H9 (cell line): ENCODE results near the gene ZIM2. TPM values are rescaled to one million over a fixed set of nuclear protein-coding genes. Genes with fewer than 3 reads are reported as not detected.

ENCODE experiments used
- DNase-seq: peaks from one replicate; pipeline ENCODE4 v3.0.0-alpha.2; 2017
- H2AFZ ChIP-seq: one replicate; pipeline ENCODE4 v1.6.1; 2013; ENCODE audit warnings: mild to moderate bottlenecking, low read length, control low read depth, moderate library complexity
- H2AK5ac ChIP-seq: 2 replicates; pipeline ENCODE4 v1.6.1; 2013; ENCODE audit warnings: low read length, control low read depth, mixed read lengths; ENCODE audit not compliant: insufficient read length
- H2BK120ac ChIP-seq: one replicate; pipeline ENCODE4 v1.6.1; 2013; ENCODE audit warnings: low read depth, mild to moderate bottlenecking, low read length, control low read depth, inconsistent platforms; ENCODE audit not compliant: poor library complexity, severe bottlenecking
- H2BK12ac ChIP-seq: 2 replicates; pipeline ENCODE4 v1.6.1; 2013; ENCODE audit warnings: low read length, control low read depth, mixed read lengths, low read depth; ENCODE audit not compliant: insufficient read length
- H2BK15ac ChIP-seq: 2 replicates; pipeline ENCODE4 v1.6.1; 2013; ENCODE audit warnings: low read depth, low read length, control low read depth
- H2BK20ac ChIP-seq: one replicate; pipeline ENCODE4 v1.6.1; 2013; ENCODE audit warnings: low read depth, mild to moderate bottlenecking, low read length, control low read depth, inconsistent platforms; ENCODE audit not compliant: poor library complexity, severe bottlenecking
- H2BK5ac ChIP-seq: 2 replicates; pipeline ENCODE4 v1.6.1; 2013; ENCODE audit warnings: low read length, control low read depth, mixed read lengths; ENCODE audit not compliant: insufficient read length
- H3K14ac ChIP-seq: 2 replicates; pipeline ENCODE4 v1.6.1; 2013; ENCODE audit warnings: low read length, control low read depth; ENCODE audit not compliant: insufficient read depth
- H3K18ac ChIP-seq: 2 replicates; pipeline ENCODE4 v1.6.1; 2013; ENCODE audit warnings: low read depth, mild to moderate bottlenecking, mixed read lengths, low read length, control low read depth; ENCODE audit not compliant: insufficient read length
- H3K23ac ChIP-seq: 2 replicates; pipeline ENCODE4 v1.6.1; 2013; ENCODE audit warnings: low read length, control low read depth, mixed read lengths, low read depth; ENCODE audit not compliant: insufficient read length
- H3K23me2 ChIP-seq: 2 replicates; pipeline ENCODE4 v1.6.1; 2013; ENCODE audit warnings: low read depth, mild to moderate bottlenecking, mixed read lengths, low read length, control low read depth; ENCODE audit not compliant: insufficient read length, poor library complexity, severe bottlenecking
- H3K27ac ChIP-seq: 2 replicates; pipeline ENCODE4 v1.5.1; 2013; ENCODE audit warnings: low read length, control low read depth, mixed read lengths, low read depth; ENCODE audit not compliant: insufficient read length
- H3K27me3 ChIP-seq: 2 replicates; pipeline ENCODE4 v1.6.1; 2013; ENCODE audit warnings: low read length, control low read depth, inconsistent platforms; ENCODE audit not compliant: insufficient read depth
- H3K4ac ChIP-seq: 2 replicates; pipeline ENCODE4 v1.6.1; 2013; ENCODE audit warnings: low read depth, mild to moderate bottlenecking, control low read depth, inconsistent platforms, low read length, moderate library complexity
- H3K4me1 ChIP-seq: 2 replicates; pipeline ENCODE4 v1.6.1; 2013; ENCODE audit warnings: low read length, control low read depth, inconsistent platforms; ENCODE audit not compliant: insufficient read depth
- H3K4me2 ChIP-seq: 2 replicates; pipeline ENCODE4 v1.6.1; 2013; ENCODE audit warnings: low read length, control low read depth, mixed read lengths; ENCODE audit not compliant: insufficient read length, insufficient read depth
- H3K56ac ChIP-seq: 2 replicates; pipeline ENCODE4 v1.6.1; 2013; ENCODE audit warnings: low read depth, mild to moderate bottlenecking, mixed read lengths, low read length, control low read depth; ENCODE audit not compliant: insufficient read length
- H3K79me1 ChIP-seq: 2 replicates; pipeline ENCODE4 v1.6.1; 2013; ENCODE audit warnings: low read depth, mild to moderate bottlenecking, moderate library complexity, low read length, control low read depth, inconsistent platforms; ENCODE audit not compliant: insufficient read depth, poor library complexity, severe bottlenecking
- H3K79me2 ChIP-seq: 2 replicates; pipeline ENCODE4 v1.6.1; 2013; ENCODE audit warnings: low read length, control low read depth, inconsistent platforms; ENCODE audit not compliant: insufficient read depth
- H3K9ac ChIP-seq: 2 replicates; pipeline ENCODE4 v1.6.1; 2013; ENCODE audit warnings: low read length, control low read depth, mixed read lengths; ENCODE audit not compliant: insufficient read length; ENCODE audit errors: extremely low read depth
- H3K9me3 ChIP-seq: one replicate; pipeline ENCODE4 v1.6.1; 2013; ENCODE audit warnings: low read depth, low read length, inconsistent platforms; ENCODE audit not compliant: control insufficient read depth
- H3T11ph ChIP-seq: one replicate; pipeline ENCODE4 v1.6.1; 2013; ENCODE audit warnings: mild to moderate bottlenecking, low read length, control low read depth, inconsistent platforms
- H4K20me1 ChIP-seq: one replicate; pipeline ENCODE4 v1.6.1; 2013; ENCODE audit not compliant: control insufficient read depth, insufficient read length, insufficient read depth
- H4K5ac ChIP-seq: 2 replicates; pipeline ENCODE4 v1.6.1; 2013; ENCODE audit warnings: low read depth, mild to moderate bottlenecking, mixed read lengths, low read length, control low read depth; ENCODE audit not compliant: insufficient read length
- H4K8ac ChIP-seq: replicated peaks from 2 replicates; pipeline ENCODE4 v1.6.1; 2013; ENCODE audit warnings: low read length, control low read depth, mixed read lengths, low read depth; ENCODE audit not compliant: insufficient read length
- H4K91ac ChIP-seq: 2 replicates; pipeline ENCODE4 v1.6.1; 2013; ENCODE audit warnings: low read depth, mild to moderate bottlenecking, moderate library complexity, mixed read lengths, low read length, control low read depth; ENCODE audit not compliant: insufficient read length
- H3K27ac Mint-ChIP-seq, 3 experiments: 2 replicates in 2 of 3; 3 replicates in 1 of 3; pipeline ENCODE4 v1.8.0; 2020 to 2021; ENCODE audit warnings: mixed read lengths in 3 of 3, mild to moderate bottlenecking in 1 of 3, moderate library complexity in 1 of 3
- H3K27me3 Mint-ChIP-seq: 2 replicates; pipeline ENCODE4 v1.8.0; 2021; ENCODE audit warnings: low read depth, mild to moderate bottlenecking, moderate library complexity, mixed read lengths
- H3K36me3 Mint-ChIP-seq, 3 experiments: 2 replicates in 2 of 3; 3 replicates in 1 of 3; pipeline ENCODE4 v1.8.0; 2020 to 2021; ENCODE audit warnings: low read depth in 3 of 3, mixed read lengths in 3 of 3; ENCODE audit not compliant: insufficient read depth in 1 of 3
- H3K4me1 Mint-ChIP-seq, 2 experiments: 2 replicates each; pipeline ENCODE4 v1.8.0; 2020; ENCODE audit warnings: mixed read lengths in 2 of 2
- H3K4me3 Mint-ChIP-seq, 2 experiments: 2 replicates in 1 of 2; 3 replicates in 1 of 2; pipeline ENCODE4 v1.8.0; 2020 to 2021; ENCODE audit warnings: mild to moderate bottlenecking in 2 of 2, mixed read lengths in 2 of 2, moderate library complexity in 1 of 2
- H3K9me3 Mint-ChIP-seq, 2 experiments: 2 replicates in 1 of 2; 3 replicates in 1 of 2; pipeline ENCODE4 v1.8.0; 2020; ENCODE audit warnings: mild to moderate bottlenecking in 2 of 2, mixed read lengths in 2 of 2, moderate library complexity in 1 of 2
- WGBS: extraction: QIAGEN DNeasy Blood & Tissue Kit; methylation state at CpG from one replicate; pipeline ENCODE4 v1.1.7; 2013; ENCODE audit warnings: missing lambda C conversion rate, low lambda C conversion rate, mixed read lengths; ENCODE audit not compliant: insufficient read length; ENCODE audit errors: extremely low coverage; 5-methylcytosine and 5-hydroxymethylcytosine counted together
- total RNA-seq: library from RNA; stranded (reverse); gene quantifications from 2 replicates; pipeline ENCODE4 v1.2.1, GENCODE V29; 2021
- TF ChIP-seq, protein P1 (sequence below): fragments of 200-600 bp; sonication (generic); conservative IDR thresholded peaks from 3 replicates; pipeline ENCODE4 v1.8.0; 2021; ENCODE audit warnings: antibody characterized with exemption, mild to moderate bottlenecking

Gene ZIM2
- total RNA-seq, 1 experiment from 2014 or later: not detected

DNA sequence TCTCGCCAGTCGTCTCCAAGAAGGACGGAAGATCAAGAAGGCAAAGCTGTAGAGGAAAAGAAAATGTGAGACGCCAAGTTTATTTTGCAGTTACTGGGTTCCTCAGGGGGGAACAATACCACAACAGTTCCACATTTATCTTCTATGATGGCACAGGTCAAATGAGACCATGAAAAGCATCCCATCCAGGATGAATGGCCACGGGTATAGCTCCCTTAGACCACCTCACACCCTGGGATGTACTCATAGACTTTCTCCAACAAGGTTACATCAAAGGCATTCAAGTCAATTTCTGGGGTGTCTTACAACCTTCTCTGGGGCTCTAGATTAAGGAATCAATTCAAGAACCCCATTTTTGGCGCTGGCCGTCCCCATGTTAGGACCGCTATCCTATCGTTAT, 4.5 kb downstream of the ZIM2 start:
- H2AFZ ChIP-seq: no peak overlapping the region
- no peak overlapping the region for H4K5ac ChIP-seq
- TF ChIP-seq, protein P1, sequence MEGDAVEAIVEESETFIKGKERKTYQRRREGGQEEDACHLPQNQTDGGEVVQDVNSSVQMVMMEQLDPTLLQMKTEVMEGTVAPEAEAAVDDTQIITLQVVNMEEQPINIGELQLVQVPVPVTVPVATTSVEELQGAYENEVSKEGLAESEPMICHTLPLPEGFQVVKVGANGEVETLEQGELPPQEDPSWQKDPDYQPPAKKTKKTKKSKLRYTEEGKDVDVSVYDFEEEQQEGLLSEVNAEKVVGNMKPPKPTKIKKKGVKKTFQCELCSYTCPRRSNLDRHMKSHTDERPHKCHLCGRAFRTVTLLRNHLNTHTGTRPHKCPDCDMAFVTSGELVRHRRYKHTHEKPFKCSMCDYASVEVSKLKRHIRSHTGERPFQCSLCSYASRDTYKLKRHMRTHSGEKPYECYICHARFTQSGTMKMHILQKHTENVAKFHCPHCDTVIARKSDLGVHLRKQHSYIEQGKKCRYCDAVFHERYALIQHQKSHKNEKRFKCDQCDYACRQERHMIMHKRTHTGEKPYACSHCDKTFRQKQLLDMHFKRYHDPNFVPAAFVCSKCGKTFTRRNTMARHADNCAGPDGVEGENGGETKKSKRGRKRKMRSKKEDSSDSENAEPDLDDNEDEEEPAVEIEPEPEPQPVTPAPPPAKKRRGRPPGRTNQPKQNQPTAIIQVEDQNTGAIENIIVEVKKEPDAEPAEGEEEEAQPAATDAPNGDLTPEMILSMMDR: no peak
- H3K23ac ChIP-seq: no peak overlapping the region
- no peaks in the 10 kb centered on the region for H3K27me3 ChIP-seq
- no peak overlapping the region for H3K4ac ChIP-seq
- no peak overlapping the region for H4K91ac ChIP-seq
- no peak for DNase-seq
- no peak overlapping the region for H2BK15ac ChIP-seq
- no peaks in the 10 kb centered on the region for H3K4me1 ChIP-seq
- H3K27ac ChIP-seq: no peak overlapping the region
- H4K8ac ChIP-seq: no peak overlapping the region
- no peak overlapping the region for H3K4me2 ChIP-seq
- H2AK5ac ChIP-seq: no peak overlapping the region
- H2BK20ac ChIP-seq: no peak overlapping the region
- no CpG with 5 or more reads among the region's 9 CpGs for WGBS
- no peak overlapping the region for H3K14ac ChIP-seq
- H2BK120ac ChIP-seq: no peak overlapping the region
- no peak overlapping the region for H3K9ac ChIP-seq
- H3K23me2 ChIP-seq: no peaks in the 10 kb centered on the region
- no peaks in the 10 kb centered on the region for H3K79me2 ChIP-seq
- no peaks in the 10 kb centered on the region for H3K79me1 ChIP-seq
- H3K9me3 ChIP-seq: peaks cover 75% of the 10 kb centered on the region
- H2BK5ac ChIP-seq: no peak overlapping the region
- Mint-ChIP-seq H3K36me3 (peaks cover 24 to 45% (median 39%) of the 10 kb centered on the region in 3 experiments), H3K27me3 (peaks cover 8% of the 10 kb centered on the region), H3K4me3 (no peak overlapping the region), H3K27ac (no peak overlapping the region), H3K4me1 (no peaks in the 10 kb centered on the region), H3K9me3 (peaks cover 89 to 91% of the 10 kb centered on the region in 2 experiments)
- no peak overlapping the region for H2BK12ac ChIP-seq
- no peak overlapping the region for H3K18ac ChIP-seq
- H4K20me1 ChIP-seq: no peaks in the 10 kb centered on the region
- no peak overlapping the region for H3K56ac ChIP-seq
- no peak overlapping the region for H3T11ph ChIP-seq
